NCI-H146 treated with DMSO at 0.1 percent for 48 hours (cell line): Measurements from ENCODE around the gene RETREG1.
"Not testable (repeated sequence)": the region's sequence is repeated elsewhere in the genome, so short reads cannot be mapped to it uniquely, and the experiment has no call there.

Source experiments
- DNase-seq: peaks from one replicate; lab custom pipeline; 2025; ENCODE audit not compliant: unreplicated experiment; lab: John Stamatoyannopoulos, UW

Gene RETREG1

GRCh38 chr5:16459451-16459850 lies 157.3 kb downstream of the RETREG1 start:
- no peak for DNase-seq

GRCh38 chr5:16457853-16458252 lies 158.9 kb downstream of the RETREG1 start:
- no peak for DNase-seq

- no peak for DNase-seq
These were observed 159.3 kb downstream of the RETREG1 start for GRCh38 chr5:16457451-16457850.

- peak; percentile 26 for DNase-seq
These were observed 160.5 kb downstream of the RETREG1 start for GRCh38 chr5:16456103-16456832.

- DNase-seq: no peak
These were observed 161.1 kb downstream of the RETREG1 start for GRCh38 chr5:16455668-16456067.

- no peak for DNase-seq
These were observed 162.1 kb downstream of the RETREG1 start for GRCh38 chr5:16454686-16455085.

- no peak for DNase-seq
These were observed 163.2 kb downstream of the RETREG1 start for GRCh38 chr5:16453609-16454008.

- DNase-seq: no peak
These were observed 166.6 kb downstream of the RETREG1 start for GRCh38 chr5:16450163-16450562.

GRCh38 chr5:16446993-16447392 lies 169.8 kb downstream of the RETREG1 start:
- no peak for DNase-seq

- DNase-seq: no peak
These were observed 178.8 kb downstream of the RETREG1 start for GRCh38 chr5:16437977-16438376.

- DNase-seq: not testable (repeated sequence)
These were observed 180.6 kb downstream of the RETREG1 start for GRCh38 chr5:16436065-16436682.

GRCh38 chr5:16431490-16431889 lies 185.3 kb downstream of the RETREG1 start:
- DNase-seq: peak; percentile 95

- no peak for DNase-seq
These were observed 186.3 kb downstream of the RETREG1 start for GRCh38 chr5:16430349-16431089.

- DNase-seq: no peak
These were observed 188.4 kb downstream of the RETREG1 start for GRCh38 chr5:16428359-16428758.

GRCh38 chr5:16427587-16427986 lies 189.2 kb downstream of the RETREG1 start:
- peak; percentile 85 for DNase-seq
